Measurements from ENCODE around the gene PCDH9. TPM values are rescaled to one million over a fixed set of nuclear protein-coding genes. Genes with fewer than 3 reads are reported as not detected.

The PCDH9 gene
- total RNA-seq, 1 donor from 2014 or later = 20.2 TPM

DNA sequence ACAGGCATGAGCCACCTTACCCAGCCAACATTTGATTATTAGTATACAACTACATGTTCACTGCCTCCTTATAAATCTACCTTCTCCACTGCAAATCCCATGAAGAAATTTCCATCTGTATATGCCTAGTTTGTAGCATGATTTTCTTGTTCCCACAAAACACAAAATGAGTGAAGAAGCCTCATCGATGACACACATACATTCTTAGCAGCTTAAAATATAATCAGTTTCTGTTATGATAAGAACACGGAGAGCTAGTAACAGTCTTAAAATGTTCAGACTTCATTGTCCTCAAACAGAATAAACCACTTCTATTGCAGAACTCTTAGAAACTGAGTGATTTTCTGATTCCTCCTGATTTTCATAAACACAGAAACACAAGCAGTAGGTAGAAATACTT, 740.5 kb downstream of the PCDH9 start:
- H3K27me3 Mint-ChIP-seq = peaks cover 3% of the 10 kb centered on the region
- no peak overlapping the region for H3K4me3 Mint-ChIP-seq
- H3K27ac Mint-ChIP-seq = no peak overlapping the region
- peaks cover 4% of the 10 kb centered on the region for H3K4me1 Mint-ChIP-seq (ENCODE audit: unreplicated experiment)
- no peak for DNase-seq (ENCODE audit: extremely low spot score, unreplicated experiment)
- no peaks in the 10 kb centered on the region for H3K9me3 Mint-ChIP-seq
- TF ChIP-seq, protein P1, sequence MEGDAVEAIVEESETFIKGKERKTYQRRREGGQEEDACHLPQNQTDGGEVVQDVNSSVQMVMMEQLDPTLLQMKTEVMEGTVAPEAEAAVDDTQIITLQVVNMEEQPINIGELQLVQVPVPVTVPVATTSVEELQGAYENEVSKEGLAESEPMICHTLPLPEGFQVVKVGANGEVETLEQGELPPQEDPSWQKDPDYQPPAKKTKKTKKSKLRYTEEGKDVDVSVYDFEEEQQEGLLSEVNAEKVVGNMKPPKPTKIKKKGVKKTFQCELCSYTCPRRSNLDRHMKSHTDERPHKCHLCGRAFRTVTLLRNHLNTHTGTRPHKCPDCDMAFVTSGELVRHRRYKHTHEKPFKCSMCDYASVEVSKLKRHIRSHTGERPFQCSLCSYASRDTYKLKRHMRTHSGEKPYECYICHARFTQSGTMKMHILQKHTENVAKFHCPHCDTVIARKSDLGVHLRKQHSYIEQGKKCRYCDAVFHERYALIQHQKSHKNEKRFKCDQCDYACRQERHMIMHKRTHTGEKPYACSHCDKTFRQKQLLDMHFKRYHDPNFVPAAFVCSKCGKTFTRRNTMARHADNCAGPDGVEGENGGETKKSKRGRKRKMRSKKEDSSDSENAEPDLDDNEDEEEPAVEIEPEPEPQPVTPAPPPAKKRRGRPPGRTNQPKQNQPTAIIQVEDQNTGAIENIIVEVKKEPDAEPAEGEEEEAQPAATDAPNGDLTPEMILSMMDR (conservative IDR thresholded peaks at IDR 0.05) = no peak
- H3K36me3 Mint-ChIP-seq = no peaks in the 10 kb centered on the region

DNA sequence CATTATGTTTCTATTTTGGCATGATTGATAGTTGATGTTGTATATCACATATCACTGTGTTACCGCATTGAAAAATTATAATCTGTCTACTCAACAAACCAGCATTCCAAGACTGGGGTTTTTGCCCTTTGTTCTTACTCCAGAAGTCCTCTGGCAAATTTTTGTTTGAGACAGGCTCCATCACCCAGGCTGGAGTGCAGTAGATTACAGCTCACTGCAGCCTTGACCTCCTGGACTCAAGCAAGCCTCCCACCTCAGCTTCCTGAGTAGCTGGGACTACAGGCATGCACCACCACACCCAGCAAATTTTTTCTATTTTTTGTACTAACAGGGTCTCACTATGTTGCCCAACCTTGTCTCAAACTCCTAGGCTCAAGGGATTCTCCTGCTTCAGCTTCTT, 741.0 kb downstream of the PCDH9 start:
- no peaks in the 10 kb centered on the region for H3K36me3 Mint-ChIP-seq
- H3K4me3 Mint-ChIP-seq = no peak overlapping the region
- no peak for DNase-seq (ENCODE audit: extremely low spot score, unreplicated experiment)
- TF ChIP-seq, protein P1 (conservative IDR thresholded peaks at IDR 0.05) = no peak
- peaks cover 3% of the 10 kb centered on the region for H3K27me3 Mint-ChIP-seq
- H3K4me1 Mint-ChIP-seq (ENCODE audit: unreplicated experiment) = peaks cover 4% of the 10 kb centered on the region
- H3K27ac Mint-ChIP-seq = no peak overlapping the region
- no peaks in the 10 kb centered on the region for H3K9me3 Mint-ChIP-seq

DNA sequence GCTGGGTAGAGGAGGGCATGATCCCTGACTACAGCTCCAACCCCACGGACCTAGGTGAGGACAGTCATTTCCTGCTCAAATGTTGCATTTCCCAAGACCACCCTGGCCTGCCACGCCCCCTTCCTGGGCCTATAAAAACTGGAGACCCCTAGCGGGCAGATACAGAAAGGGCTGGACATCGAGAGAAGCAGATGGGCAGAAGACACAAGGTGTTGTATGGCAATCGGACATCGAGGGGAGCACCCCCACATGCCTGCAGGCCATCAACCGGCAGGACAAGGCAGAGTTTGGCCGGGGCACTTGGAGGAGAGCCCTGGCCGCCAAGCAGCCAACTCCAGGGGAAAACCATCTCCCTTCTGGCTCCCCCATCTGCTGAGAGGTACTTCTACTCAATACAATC, 746.4 kb downstream of the PCDH9 start:
- Mint-ChIP-seq H3K4me1 (ENCODE audit: unreplicated experiment) (no peaks in the 10 kb centered on the region), H3K27ac (no peak overlapping the region), H3K9me3 (peaks cover 18% of the 10 kb centered on the region), H3K27me3 (no peaks in the 10 kb centered on the region), H3K36me3 (no peaks in the 10 kb centered on the region), H3K4me3 (no peak overlapping the region)
- no peak for DNase-seq (ENCODE audit: extremely low spot score, unreplicated experiment)
- TF ChIP-seq, protein P1 (conservative IDR thresholded peaks at IDR 0.05) = no peak

DNA sequence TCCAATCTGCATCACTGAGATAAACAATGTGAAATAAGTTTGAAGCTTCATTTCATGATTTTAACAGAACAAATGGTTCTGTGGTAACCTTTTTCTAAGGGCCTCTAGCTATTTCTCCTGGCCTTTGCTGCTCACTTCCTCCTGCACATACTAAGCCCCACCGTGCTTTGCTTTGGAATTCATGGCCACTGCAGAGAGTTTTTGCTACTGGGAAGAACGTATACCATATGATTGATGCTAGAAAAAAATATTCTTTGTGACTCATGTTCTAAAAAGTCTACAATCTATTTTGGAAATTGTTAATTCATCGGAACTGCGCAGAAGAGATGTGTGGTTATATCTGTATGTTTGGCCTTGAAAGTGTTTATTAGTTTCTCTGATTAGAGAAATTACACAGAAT, 747.3 kb downstream of the PCDH9 start:
- Mint-ChIP-seq H3K9me3 (peaks cover 18% of the 10 kb centered on the region), H3K27ac (no peak overlapping the region), H3K27me3 (no peaks in the 10 kb centered on the region), H3K4me1 (ENCODE audit: unreplicated experiment) (no peaks in the 10 kb centered on the region), H3K36me3 (no peaks in the 10 kb centered on the region), H3K4me3 (no peak overlapping the region)
- DNase-seq (ENCODE audit: extremely low spot score, unreplicated experiment) = no peak
- TF ChIP-seq, protein P1 (conservative IDR thresholded peaks at IDR 0.05) = no peak

DNA sequence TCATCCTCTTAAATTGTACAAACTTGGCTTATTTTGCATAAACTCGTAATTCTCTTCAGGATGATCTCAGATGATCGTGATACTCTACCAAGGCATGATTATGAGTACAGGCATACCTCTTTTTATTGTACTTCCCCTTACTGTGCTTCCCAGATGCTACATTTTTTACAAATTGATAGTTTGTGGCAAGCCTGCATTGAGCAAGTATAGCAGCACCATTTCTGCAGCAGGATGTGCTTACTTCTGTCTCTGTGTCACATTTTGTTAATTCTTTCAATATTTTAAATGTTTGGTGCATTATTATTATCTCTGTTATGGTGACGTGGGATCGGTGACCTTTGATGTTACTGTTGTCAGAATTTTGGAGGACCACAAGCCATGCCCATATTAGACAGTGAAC, 752.3 kb downstream of the PCDH9 start:
- Mint-ChIP-seq H3K27me3 (no peaks in the 10 kb centered on the region), H3K36me3 (no peaks in the 10 kb centered on the region), H3K4me1 (ENCODE audit: unreplicated experiment) (no peaks in the 10 kb centered on the region), H3K27ac (no peak overlapping the region), H3K9me3 (peaks cover 11% of the 10 kb centered on the region), H3K4me3 (no peak overlapping the region)
- DNase-seq (ENCODE audit: extremely low spot score, unreplicated experiment) = no peak
- TF ChIP-seq, protein P1 (conservative IDR thresholded peaks at IDR 0.05) = no peak

DNA sequence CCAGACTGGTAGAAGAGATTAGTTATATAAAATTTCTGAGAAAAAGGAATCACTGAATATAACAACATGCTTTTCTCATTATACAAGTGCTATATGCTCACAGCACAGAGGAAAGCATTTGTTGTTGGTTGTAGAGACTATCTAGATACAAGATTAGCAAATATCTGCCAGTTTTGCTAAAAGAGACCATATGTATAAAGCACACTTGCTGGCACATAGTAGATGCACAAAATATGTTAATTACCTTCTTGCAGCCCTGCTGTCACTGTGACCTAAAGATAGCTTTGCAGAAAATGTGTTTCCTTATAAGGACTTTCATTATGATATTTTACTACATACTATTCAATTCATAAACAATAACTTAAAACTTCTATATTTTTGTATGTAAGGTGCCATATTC, 755.1 kb downstream of the PCDH9 start:
- Mint-ChIP-seq H3K27ac (no peak overlapping the region), H3K4me3 (no peak overlapping the region), H3K9me3 (peaks cover 2% of the 10 kb centered on the region), H3K4me1 (ENCODE audit: unreplicated experiment) (no peaks in the 10 kb centered on the region), H3K27me3 (no peaks in the 10 kb centered on the region), H3K36me3 (no peaks in the 10 kb centered on the region)
- DNase-seq (ENCODE audit: extremely low spot score, unreplicated experiment) = no peak
- TF ChIP-seq, protein P1 (conservative IDR thresholded peaks at IDR 0.05) = no peak

All from type B pancreatic cell (in vitro differentiated cells).